Stimulated activated CD4-positive, alpha-beta T cell treated with anti-CD3 and anti-CD28 coated beads, Interleukin-15, amount 100 ng/mL, for 24 hours (primary cell): ENCODE results near the gene PARP4.
A peak's percentile ranks its signal among the peaks of the same experiment; 100 is the strongest.
"Not testable (repeated sequence)": the region's sequence is repeated elsewhere in the genome, so short reads cannot be mapped to it uniquely, and the experiment has no call there.

Experiments
- DNase-seq: peaks from one replicate; pipeline ENCODE4 v3.0.0-alpha.2; 2020

The PARP4 gene

DNA sequence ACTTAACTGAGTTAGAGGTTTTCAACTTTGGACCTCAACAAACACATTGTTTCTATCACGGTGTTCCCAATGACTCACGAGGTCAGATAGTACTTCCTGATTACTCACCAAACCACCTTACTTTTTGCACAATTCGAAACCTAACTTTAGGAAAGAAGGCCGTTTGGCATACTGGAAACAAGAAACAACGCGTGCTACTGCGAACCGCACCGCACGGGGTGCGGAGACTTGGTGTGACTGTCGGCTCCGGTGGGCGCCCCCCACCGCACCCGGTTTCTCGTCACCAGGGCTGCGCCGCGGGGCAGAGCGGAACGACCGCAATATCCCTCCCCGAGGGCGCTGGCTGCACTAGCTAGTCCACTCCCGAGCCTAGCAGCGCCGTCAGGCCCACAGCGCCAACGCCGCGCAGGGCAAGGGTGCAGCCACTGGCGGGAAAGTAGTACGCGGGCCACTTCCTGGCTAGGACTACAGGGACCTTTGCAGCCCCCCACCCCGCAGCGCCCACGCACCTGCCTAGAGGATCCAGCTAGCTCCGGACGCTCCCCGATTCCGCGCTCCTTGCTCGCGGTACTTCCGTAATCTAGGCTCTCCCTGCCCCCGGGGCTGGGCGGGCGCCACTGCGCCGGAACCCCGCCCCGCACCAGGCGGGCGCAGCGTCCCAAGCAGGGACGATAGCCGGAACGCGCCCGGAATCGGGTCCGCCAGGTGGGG is at the start of gene PARP4:
Gene PARP4, minus strand, starts transcription at position 582 of the 711 bp plus-strand sequence. CDS start 9,002 bp downstream, outside the sequence.
- peak; percentile 78 for DNase-seq

DNA sequence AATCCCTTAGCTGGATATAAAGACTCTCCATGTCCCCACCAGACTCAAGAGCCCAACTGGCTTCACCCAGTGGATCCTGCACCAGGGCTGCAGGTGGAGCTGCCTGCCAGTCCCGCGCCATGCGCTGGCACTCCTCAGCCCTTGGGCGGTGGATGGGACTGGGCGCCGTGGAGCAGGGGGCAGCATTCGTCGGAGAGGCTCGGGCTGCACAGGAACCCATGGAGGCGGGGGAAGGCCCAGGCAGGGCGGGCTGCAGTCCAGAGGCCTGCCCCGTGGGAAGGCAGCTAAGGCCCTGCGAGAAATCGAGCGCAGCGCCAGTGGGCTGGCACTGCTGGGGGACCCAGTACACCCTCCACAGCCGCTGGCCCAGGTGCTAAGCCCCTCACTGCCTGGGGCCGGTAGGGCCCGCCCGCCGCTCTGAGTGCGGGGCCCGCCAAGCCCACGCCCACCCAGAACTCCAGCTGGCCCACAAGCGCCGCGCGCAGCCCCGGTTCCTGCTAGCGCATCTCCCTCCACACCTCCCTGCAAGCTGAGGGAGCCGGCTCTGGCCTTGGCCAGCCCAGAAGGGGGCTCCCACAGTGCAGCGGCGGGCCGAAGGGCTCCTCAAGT is 48.1 kb upstream of the PARP4 start:
- DNase-seq, result not testable (repeated sequence)

DNA sequence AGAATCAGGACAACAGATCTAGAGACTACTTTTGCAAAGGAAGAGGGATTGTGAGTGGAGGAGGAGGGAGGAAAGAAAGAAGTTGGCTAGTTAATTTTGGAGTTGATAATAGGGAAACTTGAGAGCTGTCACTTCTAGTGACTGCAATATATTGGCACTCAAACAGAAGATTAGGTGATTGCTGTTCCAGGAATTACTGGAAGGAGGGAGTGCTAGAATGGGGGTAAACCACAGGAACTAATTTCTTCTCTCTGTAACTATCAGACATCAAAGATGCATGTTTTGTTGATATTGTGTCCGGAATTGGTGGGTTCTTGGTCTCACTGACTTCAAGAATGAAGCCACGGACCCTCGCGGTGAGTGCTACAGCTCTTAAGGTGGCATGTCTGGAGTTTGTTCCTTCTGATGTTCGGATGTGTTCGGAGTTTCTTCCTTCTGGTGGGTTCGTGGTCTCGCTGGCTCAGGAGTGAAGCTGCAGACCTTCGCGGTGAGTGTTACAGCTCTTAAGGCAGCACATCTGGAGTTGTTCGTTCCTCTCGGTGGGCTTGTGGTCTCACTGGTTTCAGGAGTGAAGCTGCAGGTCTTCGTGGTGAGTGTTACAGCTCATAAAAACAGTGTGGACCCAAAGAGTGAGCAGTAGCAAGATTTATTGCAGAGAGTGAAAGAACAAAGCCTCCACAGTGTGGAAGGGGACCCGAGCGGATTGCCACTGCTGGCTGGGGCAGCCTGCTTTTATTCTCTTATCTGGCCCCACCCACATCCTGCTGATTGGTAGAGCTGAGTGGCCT is 47.0 kb upstream of the PARP4 start:
- DNase-seq, result not testable (repeated sequence)

- DNase-seq, result no peak
Observed at GRCh38 chr13:24557081-24557480, 44.5 kb upstream of the PARP4 start.

DNA sequence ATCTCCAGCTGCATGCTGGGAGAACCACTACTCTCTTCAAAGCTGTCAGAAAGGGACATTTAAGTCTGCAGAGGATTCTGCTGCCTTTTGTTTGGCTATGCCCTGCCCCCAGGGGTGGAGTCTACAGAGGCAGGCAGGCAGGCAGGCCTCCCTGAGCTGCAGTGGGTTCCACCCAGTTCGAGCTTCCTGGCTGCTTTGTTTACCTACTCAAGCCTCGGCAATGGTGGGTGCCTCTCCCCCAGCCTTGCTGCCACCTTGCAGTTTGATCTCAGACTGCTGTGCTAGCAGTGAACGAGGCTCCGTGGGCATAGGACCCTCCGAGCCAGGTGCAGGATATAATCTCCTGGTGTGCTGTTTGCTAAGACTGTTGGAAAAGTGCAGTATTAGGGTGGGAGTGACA is 41.3 kb upstream of the PARP4 start:
- DNase-seq, result not testable (repeated sequence)

DNA sequence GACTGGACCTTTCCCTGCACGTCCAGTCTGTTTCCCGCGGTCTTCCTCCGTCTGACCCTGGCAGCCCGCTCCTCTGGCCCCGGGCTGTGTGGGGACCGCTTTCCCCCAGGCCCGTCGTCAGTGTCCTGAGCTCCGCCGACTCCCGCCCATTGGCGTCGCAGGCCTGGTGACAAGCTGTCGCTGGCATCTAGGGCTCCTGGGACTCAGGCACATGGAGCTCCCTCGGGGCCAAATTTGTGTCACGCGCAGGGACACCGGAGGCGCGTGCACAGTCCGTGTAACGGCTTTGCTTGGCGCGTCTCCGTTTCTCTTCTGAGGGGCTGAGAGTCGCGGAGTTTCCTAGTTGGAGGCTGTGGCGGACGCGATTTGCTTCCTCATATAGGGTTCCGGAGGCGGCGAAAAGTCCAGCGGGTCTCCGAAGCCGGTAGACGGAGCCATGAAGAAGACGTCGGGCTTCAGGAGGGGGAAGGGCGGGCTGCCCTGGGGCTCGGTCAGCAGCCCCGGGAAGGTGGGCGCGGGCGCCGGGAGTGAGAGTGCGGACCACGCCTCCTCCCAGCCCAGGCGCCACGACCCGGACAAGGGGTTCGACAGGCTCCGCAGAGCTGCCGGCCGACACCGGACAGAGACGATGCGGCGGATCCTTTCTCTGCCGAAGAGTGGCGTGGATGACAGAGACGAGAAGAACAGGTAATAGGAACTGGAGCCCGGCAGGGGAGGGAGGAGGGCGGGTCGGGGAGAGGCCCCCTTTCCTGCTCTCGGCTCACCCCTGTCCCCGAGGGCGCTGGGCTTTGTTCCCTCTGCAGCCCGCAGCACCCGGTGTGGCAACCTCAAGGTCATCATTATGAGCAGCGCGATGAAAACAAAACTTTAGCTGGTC is 29.1 kb upstream of the PARP4 start:
- DNase-seq, result peak; percentile 30

- no peak for DNase-seq
Observed at GRCh38 chr13:24541127-24541475, 28.5 kb upstream of the PARP4 start.

- DNase-seq, result peak; percentile 6
Observed at GRCh38 chr13:24540236-24541126, 27.9 kb upstream of the PARP4 start.

GRCh38 chr13:24539500-24540165 is 27.1 kb upstream of the PARP4 start:
- no peak for DNase-seq

- no peak for DNase-seq
Observed at GRCh38 chr13:24529478-24529877, 16.9 kb upstream of the PARP4 start.

DNA sequence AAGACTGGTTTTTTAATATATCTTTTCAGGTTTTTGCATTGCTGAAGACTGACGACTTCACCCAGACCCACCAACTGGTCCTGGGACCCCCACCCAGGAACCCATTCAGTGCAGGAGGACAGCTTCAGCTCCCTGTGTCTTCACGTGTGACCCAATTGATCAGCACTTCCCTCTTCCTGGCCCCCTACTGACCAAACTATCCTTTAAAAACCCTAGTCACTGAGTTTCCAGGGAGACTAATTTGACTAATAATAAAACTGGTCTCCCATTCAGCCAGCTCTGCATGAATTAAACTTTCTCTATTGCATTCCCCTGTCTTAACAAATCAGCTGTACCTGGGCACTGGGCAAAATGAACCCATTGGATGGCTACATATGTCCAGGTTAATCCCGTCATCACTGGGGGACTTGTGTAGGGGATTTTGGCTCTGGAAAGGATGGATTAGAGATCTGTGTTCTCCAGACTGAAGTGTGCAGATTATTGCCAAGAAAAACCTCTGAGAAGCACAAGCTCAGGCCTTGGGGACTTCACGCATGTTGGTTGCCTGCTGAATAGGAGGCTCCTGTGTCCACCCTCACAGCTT is 16.3 kb upstream of the PARP4 start:
- no peak for DNase-seq

GRCh38 chr13:24527266-24527775 is 14.7 kb upstream of the PARP4 start:
- no peak for DNase-seq

- DNase-seq, result no peak
Observed at GRCh38 chr13:24520733-24521132, 8.2 kb upstream of the PARP4 start.

DNA sequence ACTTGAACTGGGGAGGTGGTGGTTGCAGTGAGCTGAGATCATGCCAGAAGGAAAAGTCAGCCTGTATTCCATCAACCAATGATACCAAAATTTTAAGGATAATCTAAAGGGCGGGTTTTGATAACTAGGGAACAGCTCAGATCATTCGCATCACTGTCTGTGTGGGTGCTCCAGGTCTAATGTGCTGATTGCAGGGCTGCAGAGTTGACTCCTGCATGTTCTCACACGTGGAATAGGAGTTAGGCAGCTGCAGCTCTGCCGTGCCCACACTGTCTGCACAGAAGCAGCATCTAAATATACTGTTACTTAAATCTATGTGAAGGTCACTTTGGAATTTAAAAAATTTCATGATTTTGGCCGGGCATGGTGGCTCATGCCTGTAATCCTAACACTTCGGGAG is 4.3 kb upstream of the PARP4 start:
- DNase-seq, result no peak

- no peak for DNase-seq
Observed at GRCh38 chr13:24512908-24513213, 283 bp upstream of the PARP4 start.

- DNase-seq, result no peak
Observed at GRCh38 chr13:24511816-24512196, 772 bp downstream of the PARP4 start.

GRCh38 chr13:24511019-24511815 is 1.4 kb downstream of the PARP4 start:
- peak; percentile 86 for DNase-seq

- DNase-seq, result no peak
Observed at GRCh38 chr13:24506698-24507335, 5.8 kb downstream of the PARP4 start.

DNA sequence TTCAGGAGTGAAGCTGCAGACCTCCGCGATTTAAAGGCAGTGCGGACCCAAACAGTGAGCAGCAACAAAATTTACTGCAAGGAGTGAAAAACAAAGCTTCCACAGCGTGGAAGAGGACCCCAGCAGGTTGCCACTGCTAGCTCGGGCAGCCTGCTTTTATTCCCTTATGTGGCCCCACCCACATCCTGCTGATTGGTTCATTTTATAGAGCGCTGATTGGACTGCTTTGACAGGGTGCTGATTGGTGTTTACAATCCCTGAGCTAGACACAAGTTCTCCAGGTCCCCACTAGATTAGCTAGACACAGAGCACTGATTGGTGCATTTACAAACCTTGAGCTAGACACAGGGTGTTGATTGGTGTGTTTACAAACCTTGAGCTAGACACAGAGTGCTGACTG is 6.3 kb downstream of the PARP4 start:
- DNase-seq, result not testable (repeated sequence)

DNA sequence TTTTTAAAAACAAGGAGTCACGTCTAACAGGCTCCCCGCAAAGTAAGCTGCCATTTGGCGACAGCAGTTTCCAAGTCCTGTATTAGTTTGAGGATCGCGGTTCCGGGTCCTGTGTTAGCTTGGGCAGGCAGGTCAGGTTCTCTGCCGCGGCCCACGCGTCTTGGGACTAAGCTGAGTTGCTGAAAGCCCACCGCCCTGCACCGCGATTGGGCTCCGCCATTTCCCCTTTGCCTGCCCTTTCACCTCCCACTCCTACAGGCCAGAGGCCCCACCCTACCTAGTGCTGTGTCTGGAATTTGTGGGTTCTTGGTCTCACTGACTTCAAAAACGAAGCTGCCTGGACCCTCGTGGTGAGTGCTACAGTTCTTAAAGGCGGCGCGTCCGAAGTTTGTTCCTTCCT is 6.8 kb downstream of the PARP4 start:
- no peak for DNase-seq
